ENCODE data around the gene LRRK1. TPM values are rescaled to one million over a fixed set of nuclear protein-coding genes. Genes with fewer than 3 reads are reported as not detected.

The LRRK1 gene
- polyA plus RNA-seq, 1 donor (not counting 4 experiments of a cell fraction or from before 2014, with no cell fraction given), result 6.2 TPM

DNA sequence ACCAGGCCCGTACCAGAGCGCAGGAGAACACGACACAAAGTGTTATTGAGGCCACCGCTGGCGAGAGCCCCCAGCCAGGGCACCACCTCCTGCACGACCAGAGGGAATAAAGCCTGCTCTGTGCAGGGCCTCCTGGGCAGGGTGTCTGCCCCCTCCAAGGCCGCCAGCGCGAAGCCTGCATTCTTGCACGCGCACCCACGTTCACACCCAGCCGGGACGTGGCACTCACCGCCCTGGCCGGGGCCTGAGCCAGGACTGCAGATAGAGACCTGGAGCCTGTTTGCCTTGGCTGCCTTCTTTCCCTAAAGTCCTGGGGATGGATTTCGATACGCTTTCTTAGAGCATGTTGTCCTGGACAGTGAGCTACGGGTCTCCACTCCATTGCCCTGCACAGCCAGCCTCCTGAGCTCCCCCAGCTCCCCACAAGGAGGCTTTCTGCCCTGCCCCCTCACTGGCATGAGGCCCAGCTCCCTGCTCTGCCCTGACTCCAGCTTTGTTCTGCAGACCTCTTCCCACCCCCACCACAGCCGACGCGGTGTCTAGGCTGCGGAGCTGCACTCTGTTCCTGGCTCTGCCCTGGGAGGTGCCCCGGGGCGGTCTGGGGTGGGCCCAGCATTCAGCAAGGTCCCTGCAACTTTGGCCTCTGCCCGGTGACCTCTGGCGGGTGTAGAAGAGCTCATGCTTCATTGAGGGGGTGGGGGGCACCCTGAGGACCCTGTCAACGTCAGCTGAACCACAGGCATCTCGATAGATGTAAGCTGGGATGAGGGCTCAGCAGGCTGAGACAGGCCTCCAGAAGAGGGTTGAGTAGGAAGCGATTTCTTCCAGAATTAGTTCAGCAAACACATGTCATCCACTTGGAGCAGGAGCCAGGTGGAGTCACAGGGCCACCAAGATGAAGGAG, 145.0 kb downstream of the LRRK1 start:
- no peaks in the 10 kb centered on the region for H4K20me1 ChIP-seq (ENCODE audit: control insufficient read depth, extremely low read depth, insufficient read depth, low read length)
- H2AFZ ChIP-seq (ENCODE audit: control insufficient read depth, low read length), result no peak overlapping the region
- H3K4me3 ChIP-seq (ENCODE audit: control insufficient read depth in 2 of 3, extremely low read depth in 1 of 3, insufficient read depth in 2 of 3, low read depth in 1 of 3, low read length in 3 of 3), result no peak overlapping the region
- H3K27me3 ChIP-seq (ENCODE audit: control insufficient read depth, extremely low read depth, insufficient read depth, low read length), result no peaks in the 10 kb centered on the region
- peaks cover 4 to 14% of the 10 kb centered on the region in 2 experiments for H3K36me3 ChIP-seq (ENCODE audit: control insufficient read depth in 2 of 2, extremely low read depth in 1 of 2, insufficient read depth in 2 of 2, low read length in 2 of 2)
- no peak for FAIRE-seq
- no peak for TF ChIP-seq EZH2 (IDR thresholded peaks at IDR 0.05; ENCODE audit: low read length)
- TF ChIP-seq, protein P1, sequence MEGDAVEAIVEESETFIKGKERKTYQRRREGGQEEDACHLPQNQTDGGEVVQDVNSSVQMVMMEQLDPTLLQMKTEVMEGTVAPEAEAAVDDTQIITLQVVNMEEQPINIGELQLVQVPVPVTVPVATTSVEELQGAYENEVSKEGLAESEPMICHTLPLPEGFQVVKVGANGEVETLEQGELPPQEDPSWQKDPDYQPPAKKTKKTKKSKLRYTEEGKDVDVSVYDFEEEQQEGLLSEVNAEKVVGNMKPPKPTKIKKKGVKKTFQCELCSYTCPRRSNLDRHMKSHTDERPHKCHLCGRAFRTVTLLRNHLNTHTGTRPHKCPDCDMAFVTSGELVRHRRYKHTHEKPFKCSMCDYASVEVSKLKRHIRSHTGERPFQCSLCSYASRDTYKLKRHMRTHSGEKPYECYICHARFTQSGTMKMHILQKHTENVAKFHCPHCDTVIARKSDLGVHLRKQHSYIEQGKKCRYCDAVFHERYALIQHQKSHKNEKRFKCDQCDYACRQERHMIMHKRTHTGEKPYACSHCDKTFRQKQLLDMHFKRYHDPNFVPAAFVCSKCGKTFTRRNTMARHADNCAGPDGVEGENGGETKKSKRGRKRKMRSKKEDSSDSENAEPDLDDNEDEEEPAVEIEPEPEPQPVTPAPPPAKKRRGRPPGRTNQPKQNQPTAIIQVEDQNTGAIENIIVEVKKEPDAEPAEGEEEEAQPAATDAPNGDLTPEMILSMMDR (optimal IDR thresholded peaks at IDR 0.05 in 1 of 3, IDR thresholded peaks at IDR 0.05 in 1 of 3, conservative IDR thresholded peaks at IDR 0.05 in 1 of 3; ENCODE audit: extremely low read depth in 1 of 3, insufficient read depth in 2 of 3, low read length in 3 of 3), result no peak
- no peaks in the 10 kb centered on the region for H3K79me2 ChIP-seq (ENCODE audit: control insufficient read depth, insufficient read depth, low read length)
- H3K9me3 ChIP-seq (ENCODE audit: control insufficient read depth, low read depth, low read length), result no peaks in the 10 kb centered on the region
- dilution Hi-C loops (cut with MboI; ENCODE audit: extremely low pct_ligation_motif_present, low sequenced_read_pairs), result no loop called here
- no peaks in the 10 kb centered on the region for H3K9me1 ChIP-seq (ENCODE audit: control insufficient read depth, extremely low read depth, insufficient read depth, low read length)
- no peak overlapping the region for H3K9ac ChIP-seq (ENCODE audit: control insufficient read depth, extremely low read depth, insufficient read depth, low read length)
- H3K4me1 ChIP-seq (ENCODE audit: control insufficient read depth, extremely low read depth, insufficient read depth, low read length), result peaks cover 7% of the 10 kb centered on the region
- no peak for DNase-seq (ENCODE audit: low read depth, low spot score)
- H3K4me2 ChIP-seq (ENCODE audit: control insufficient read depth, extremely low read depth, insufficient read depth, low read depth, low read length), result no peak overlapping the region
- H3K27ac ChIP-seq (ENCODE audit: control insufficient read depth, insufficient read depth, low read length), result no peak overlapping the region

DNA sequence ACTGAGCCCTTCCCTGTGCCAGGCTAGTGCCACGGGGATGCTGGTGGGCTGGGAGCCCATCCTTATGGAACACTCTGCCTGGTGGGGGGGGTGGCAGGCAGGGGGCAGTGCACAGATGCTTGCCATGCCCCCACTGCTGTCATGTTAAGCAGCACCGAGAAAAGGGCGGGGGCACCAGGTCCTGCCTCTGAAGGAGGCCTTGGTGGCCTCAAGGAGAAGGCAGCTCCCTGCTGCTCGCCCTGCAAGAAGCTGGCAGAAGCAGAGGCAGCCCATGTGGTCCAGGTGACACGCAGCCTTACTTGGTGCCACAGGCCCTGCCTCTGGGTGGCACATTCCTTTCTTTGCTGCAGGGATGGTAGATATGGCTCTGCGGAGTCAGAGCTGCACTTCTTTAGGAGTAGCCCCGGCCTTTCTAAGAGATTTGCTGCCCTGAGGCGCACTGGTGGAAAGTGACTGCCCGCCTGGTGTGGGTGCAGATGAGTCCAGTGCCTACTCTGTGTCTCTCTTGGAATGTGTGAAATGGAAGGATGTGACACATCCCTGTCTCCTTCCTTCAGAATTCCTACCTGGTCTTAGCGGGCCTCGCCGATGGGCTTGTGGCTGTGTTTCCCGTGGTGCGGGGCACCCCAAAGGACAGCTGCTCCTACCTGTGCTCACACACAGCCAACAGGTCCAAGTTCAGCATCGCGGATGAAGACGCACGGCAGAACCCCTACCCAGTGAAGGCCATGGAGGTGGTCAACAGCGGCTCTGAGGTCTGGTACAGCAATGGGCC, 145.8 kb downstream of the LRRK1 start:
- Histone ChIP-seq H3K9me3 (ENCODE audit: control insufficient read depth, low read depth, low read length) (no peaks in the 10 kb centered on the region), H3K9me1 (ENCODE audit: control insufficient read depth, extremely low read depth, insufficient read depth, low read length) (peaks cover under 1% of the 10 kb centered on the region), H3K4me1 (ENCODE audit: control insufficient read depth, extremely low read depth, insufficient read depth, low read length) (peaks cover 15% of the 10 kb centered on the region), H4K20me1 (ENCODE audit: control insufficient read depth, extremely low read depth, insufficient read depth, low read length) (no peaks in the 10 kb centered on the region), H3K9ac (ENCODE audit: control insufficient read depth, extremely low read depth, insufficient read depth, low read length) (no peak overlapping the region), H2AFZ (ENCODE audit: control insufficient read depth, low read length) (no peak overlapping the region), H3K4me2 (ENCODE audit: control insufficient read depth, extremely low read depth, insufficient read depth, low read depth, low read length) (no peak overlapping the region), H3K27me3 (ENCODE audit: control insufficient read depth, extremely low read depth, insufficient read depth, low read length) (no peaks in the 10 kb centered on the region), H3K36me3 (ENCODE audit: control insufficient read depth in 2 of 2, extremely low read depth in 1 of 2, insufficient read depth in 2 of 2, low read length in 2 of 2) (peaks cover 4 to 12% of the 10 kb centered on the region in 2 experiments), H3K27ac (ENCODE audit: control insufficient read depth, insufficient read depth, low read length) (no peak overlapping the region), H3K79me2 (ENCODE audit: control insufficient read depth, insufficient read depth, low read length) (no peaks in the 10 kb centered on the region), H3K4me3 (ENCODE audit: control insufficient read depth in 2 of 3, extremely low read depth in 1 of 3, insufficient read depth in 2 of 3, low read depth in 1 of 3, low read length in 3 of 3) (no peak overlapping the region)
- DNase-seq (ENCODE audit: low read depth, low spot score) (no peak), FAIRE-seq (no peak)
- TF ChIP-seq EZH2 (IDR thresholded peaks at IDR 0.05; ENCODE audit: low read length), result no peak
- TF ChIP-seq, protein P1 (optimal IDR thresholded peaks at IDR 0.05 in 1 of 3, IDR thresholded peaks at IDR 0.05 in 1 of 3, conservative IDR thresholded peaks at IDR 0.05 in 1 of 3; ENCODE audit: extremely low read depth in 1 of 3, insufficient read depth in 2 of 3, low read length in 3 of 3), result no peak
- dilution Hi-C loops (cut with MboI; ENCODE audit: extremely low pct_ligation_motif_present, low sequenced_read_pairs), result no loop called here
